ENCODE measurements around the gene DOCK2.

The DOCK2 gene

GRCh38 chr5:170028124-170028523 is 391.0 kb downstream of the DOCK2 start:
- CTCF ChIA-PET, result interaction anchor here (1.0 kb wide), 1 partner anchor 13 kb away, joined by 5 read pairs; no protein-coding TSS in a partner anchor
- no peaks in the 10 kb centered on the region for H3K9me3 ChIP-seq (ENCODE audit: control insufficient read depth, insufficient read depth, low read depth, low read length)
- H3K36me3 ChIP-seq (ENCODE audit: control insufficient read depth in 2 of 2, insufficient read depth in 1 of 2, low read length in 2 of 2), result no peaks in the 10 kb centered on the region
- POLR2A ChIA-PET, result no interaction called here
- no peak for TF ChIP-seq ZNF837 (tag by site-specific recombination; IDR thresholded peaks at IDR 0.05)
- no peak for TF ChIP-seq ZNF223 (tag by site-specific recombination; IDR thresholded peaks at IDR 0.05)
- TF ChIP-seq OSR2 (tag by site-specific recombination; IDR thresholded peaks at IDR 0.05), result no peak
- TF ChIP-seq, protein P1, sequence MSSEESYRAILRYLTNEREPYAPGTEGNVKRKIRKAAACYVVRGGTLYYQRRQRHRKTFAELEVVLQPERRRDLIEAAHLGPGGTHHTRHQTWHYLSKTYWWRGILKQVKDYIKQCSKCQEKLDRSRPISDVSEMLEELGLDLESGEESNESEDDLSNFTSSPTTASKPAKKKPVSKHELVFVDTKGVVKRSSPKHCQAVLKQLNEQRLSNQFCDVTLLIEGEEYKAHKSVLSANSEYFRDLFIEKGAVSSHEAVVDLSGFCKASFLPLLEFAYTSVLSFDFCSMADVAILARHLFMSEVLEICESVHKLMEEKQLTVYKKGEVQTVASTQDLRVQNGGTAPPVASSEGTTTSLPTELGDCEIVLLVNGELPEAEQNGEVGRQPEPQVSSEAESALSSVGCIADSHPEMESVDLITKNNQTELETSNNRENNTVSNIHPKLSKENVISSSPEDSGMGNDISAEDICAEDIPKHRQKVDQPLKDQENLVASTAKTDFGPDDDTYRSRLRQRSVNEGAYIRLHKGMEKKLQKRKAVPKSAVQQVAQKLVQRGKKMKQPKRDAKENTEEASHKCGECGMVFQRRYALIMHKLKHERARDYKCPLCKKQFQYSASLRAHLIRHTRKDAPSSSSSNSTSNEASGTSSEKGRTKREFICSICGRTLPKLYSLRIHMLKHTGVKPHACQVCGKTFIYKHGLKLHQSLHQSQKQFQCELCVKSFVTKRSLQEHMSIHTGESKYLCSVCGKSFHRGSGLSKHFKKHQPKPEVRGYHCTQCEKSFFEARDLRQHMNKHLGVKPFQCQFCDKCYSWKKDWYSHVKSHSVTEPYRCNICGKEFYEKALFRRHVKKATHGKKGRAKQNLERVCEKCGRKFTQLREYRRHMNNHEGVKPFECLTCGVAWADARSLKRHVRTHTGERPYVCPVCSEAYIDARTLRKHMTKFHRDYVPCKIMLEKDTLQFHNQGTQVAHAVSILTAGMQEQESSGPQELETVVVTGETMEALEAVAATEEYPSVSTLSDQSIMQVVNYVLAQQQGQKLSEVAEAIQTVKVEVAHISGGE (tag by site-specific recombination; conservative IDR thresholded peaks at IDR 0.05; ENCODE audit: low read depth), result no peak
- no peak overlapping the region for H3K27ac ChIP-seq (ENCODE audit: extremely low read depth, low read depth, low read length)
- no peaks in the 10 kb centered on the region for H3K4me1 ChIP-seq (ENCODE audit: control insufficient read depth, insufficient read depth, low read length)
- H3K4me3 ChIP-seq (ENCODE audit: low read depth, low read length), result no peak overlapping the region

GRCh38 chr5:170034231-170034630 is 397.2 kb downstream of the DOCK2 start:
- H3K4me3 ChIP-seq (ENCODE audit: low read depth, low read length), result no peak overlapping the region
- H3K9me3 ChIP-seq (ENCODE audit: control insufficient read depth, insufficient read depth, low read depth, low read length), result no peaks in the 10 kb centered on the region
- TF ChIP-seq ZNF560 (tag by site-specific recombination; IDR thresholded peaks at IDR 0.05; ENCODE audit: borderline replicate concordance) (no peak), ZNF548 (tag by site-specific recombination; IDR thresholded peaks at IDR 0.05) (no peak), PRDM4 (tag by site-specific recombination; IDR thresholded peaks at IDR 0.05) (no peak), REPIN1 (tag by site-specific recombination; IDR thresholded peaks at IDR 0.05; ENCODE audit: low read depth) (no peak), HOXC10 (CRISPR knock-in tag; IDR thresholded peaks at IDR 0.05) (no peak), KLF10 (tag by site-specific recombination; IDR thresholded peaks at IDR 0.05) (no peak), ZEB2 (tag by site-specific recombination; IDR thresholded peaks at IDR 0.05) (no peak), PATZ1 (tag by site-specific recombination; IDR thresholded peaks at IDR 0.05) (no peak), ZNF664 (tag by site-specific recombination; IDR thresholded peaks at IDR 0.05) (no peak), ZNF248 (tag by site-specific recombination; IDR thresholded peaks at IDR 0.05) (no peak), ZNF776 (tag by site-specific recombination; IDR thresholded peaks at IDR 0.05; ENCODE audit: borderline replicate concordance) (no peak), BCL11A (tag by site-specific recombination; IDR thresholded peaks at IDR 0.05; ENCODE audit: low read depth) (no peak), ZNF76 (tag by site-specific recombination; IDR thresholded peaks at IDR 0.05; ENCODE audit: borderline replicate concordance, low read depth) (no peak), ZNF404 (tag by site-specific recombination; IDR thresholded peaks at IDR 0.05) (no peak)
- TF ChIP-seq, protein P2, sequence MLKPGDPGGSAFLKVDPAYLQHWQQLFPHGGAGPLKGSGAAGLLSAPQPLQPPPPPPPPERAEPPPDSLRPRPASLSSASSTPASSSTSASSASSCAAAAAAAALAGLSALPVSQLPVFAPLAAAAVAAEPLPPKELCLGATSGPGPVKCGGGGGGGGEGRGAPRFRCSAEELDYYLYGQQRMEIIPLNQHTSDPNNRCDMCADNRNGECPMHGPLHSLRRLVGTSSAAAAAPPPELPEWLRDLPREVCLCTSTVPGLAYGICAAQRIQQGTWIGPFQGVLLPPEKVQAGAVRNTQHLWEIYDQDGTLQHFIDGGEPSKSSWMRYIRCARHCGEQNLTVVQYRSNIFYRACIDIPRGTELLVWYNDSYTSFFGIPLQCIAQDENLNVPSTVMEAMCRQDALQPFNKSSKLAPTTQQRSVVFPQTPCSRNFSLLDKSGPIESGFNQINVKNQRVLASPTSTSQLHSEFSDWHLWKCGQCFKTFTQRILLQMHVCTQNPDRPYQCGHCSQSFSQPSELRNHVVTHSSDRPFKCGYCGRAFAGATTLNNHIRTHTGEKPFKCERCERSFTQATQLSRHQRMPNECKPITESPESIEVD (tag by site-specific recombination; IDR thresholded peaks at IDR 0.05), result no peak
- TF ChIP-seq, protein P3, sequence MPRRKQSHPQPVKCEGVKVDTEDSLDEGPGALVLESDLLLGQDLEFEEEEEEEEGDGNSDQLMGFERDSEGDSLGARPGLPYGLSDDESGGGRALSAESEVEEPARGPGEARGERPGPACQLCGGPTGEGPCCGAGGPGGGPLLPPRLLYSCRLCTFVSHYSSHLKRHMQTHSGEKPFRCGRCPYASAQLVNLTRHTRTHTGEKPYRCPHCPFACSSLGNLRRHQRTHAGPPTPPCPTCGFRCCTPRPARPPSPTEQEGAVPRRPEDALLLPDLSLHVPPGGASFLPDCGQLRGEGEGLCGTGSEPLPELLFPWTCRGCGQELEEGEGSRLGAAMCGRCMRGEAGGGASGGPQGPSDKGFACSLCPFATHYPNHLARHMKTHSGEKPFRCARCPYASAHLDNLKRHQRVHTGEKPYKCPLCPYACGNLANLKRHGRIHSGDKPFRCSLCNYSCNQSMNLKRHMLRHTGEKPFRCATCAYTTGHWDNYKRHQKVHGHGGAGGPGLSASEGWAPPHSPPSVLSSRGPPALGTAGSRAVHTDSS (tag by site-specific recombination; IDR thresholded peaks at IDR 0.05), result no peak
- TF ChIP-seq, protein P4, sequence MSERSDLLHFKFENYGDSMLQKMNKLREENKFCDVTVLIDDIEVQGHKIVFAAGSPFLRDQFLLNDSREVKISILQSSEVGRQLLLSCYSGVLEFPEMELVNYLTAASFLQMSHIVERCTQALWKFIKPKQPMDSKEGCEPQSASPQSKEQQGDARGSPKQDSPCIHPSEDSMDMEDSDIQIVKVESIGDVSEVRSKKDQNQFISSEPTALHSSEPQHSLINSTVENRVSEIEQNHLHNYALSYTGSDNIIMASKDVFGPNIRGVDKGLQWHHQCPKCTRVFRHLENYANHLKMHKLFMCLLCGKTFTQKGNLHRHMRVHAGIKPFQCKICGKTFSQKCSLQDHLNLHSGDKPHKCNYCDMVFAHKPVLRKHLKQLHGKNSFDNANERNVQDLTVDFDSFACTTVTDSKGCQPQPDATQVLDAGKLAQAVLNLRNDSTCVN (tag by site-specific recombination; optimal IDR thresholded peaks at IDR 0.05), result no peak
- TF ChIP-seq, protein P5, sequence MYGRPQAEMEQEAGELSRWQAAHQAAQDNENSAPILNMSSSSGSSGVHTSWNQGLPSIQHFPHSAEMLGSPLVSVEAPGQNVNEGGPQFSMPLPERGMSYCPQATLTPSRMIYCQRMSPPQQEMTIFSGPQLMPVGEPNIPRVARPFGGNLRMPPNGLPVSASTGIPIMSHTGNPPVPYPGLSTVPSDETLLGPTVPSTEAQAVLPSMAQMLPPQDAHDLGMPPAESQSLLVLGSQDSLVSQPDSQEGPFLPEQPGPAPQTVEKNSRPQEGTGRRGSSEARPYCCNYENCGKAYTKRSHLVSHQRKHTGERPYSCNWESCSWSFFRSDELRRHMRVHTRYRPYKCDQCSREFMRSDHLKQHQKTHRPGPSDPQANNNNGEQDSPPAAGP (tag by site-specific recombination; IDR thresholded peaks at IDR 0.05), result no peak
- H3K36me3 ChIP-seq (ENCODE audit: control insufficient read depth in 2 of 2, insufficient read depth in 1 of 2, low read length in 2 of 2), result no peaks in the 10 kb centered on the region
- POLR2A ChIA-PET, result no interaction called here
- H3K27ac ChIP-seq (ENCODE audit: extremely low read depth, low read depth, low read length), result no peak overlapping the region
- H3K4me1 ChIP-seq (ENCODE audit: control insufficient read depth, insufficient read depth, low read length), result no peaks in the 10 kb centered on the region
- CTCF ChIA-PET, result interaction anchor here (0.6 kb wide), 1 partner anchor 314 kb away, joined by 3 read pairs; no protein-coding TSS in a partner anchor

Data from HEK293 (cell line).